MM.1S (cell line): Measurements from ENCODE around the gene TRIM8.

Experiments
- DNase-seq: peaks from one replicate; pipeline ENCODE4 v3.0.0-alpha.2; 2015
- H2AFZ ChIP-seq: fragments of 300-600 bp; sonication (generic); 2 replicates; pipeline ENCODE4 v1.6.0; 2016; ENCODE audit warnings: antibody characterized with exemption, low read length
- H3F3A ChIP-seq: fragments of 300-600 bp; sonication (generic); 2 replicates; pipeline ENCODE4 v1.6.1; 2016; ENCODE audit warnings: mild to moderate bottlenecking, antibody characterized with exemption, low read length, moderate library complexity, mixed read lengths; ENCODE audit not compliant: insufficient read depth
- H3K27ac ChIP-seq: fragments of 300-600 bp; sonication (generic); 2 replicates; pipeline ENCODE4 v1.5.1; 2016; ENCODE audit warnings: mild to moderate bottlenecking, low read length
- H3K27me3 ChIP-seq: fragments of 300-600 bp; sonication (generic); replicated peaks from 2 replicates; pipeline ENCODE4 v1.6.0; 2016; ENCODE audit warnings: low read length; ENCODE audit not compliant: insufficient read depth
- H3K36me3 ChIP-seq: fragments of 300-600 bp; sonication (generic); replicated peaks from 2 replicates; pipeline ENCODE4 v1.6.1; 2016; ENCODE audit warnings: mild to moderate bottlenecking, low read length, mixed read lengths; ENCODE audit not compliant: insufficient read depth
- H3K4me1 ChIP-seq: fragments of 300-600 bp; sonication (generic); 2 replicates; pipeline ENCODE4 v1.6.1; 2016; ENCODE audit warnings: low read length, mixed read lengths
- H3K4me2 ChIP-seq: fragments of 300-600 bp; sonication (generic); 2 replicates; pipeline ENCODE4 v1.6.0; 2016; ENCODE audit warnings: low read depth, low read length
- H3K4me3 ChIP-seq: fragments of 300-600 bp; sonication (generic); 2 replicates; pipeline ENCODE4 v1.5.1; 2016; ENCODE audit warnings: low read length, mixed read lengths
- H3K79me2 ChIP-seq: fragments of 300-600 bp; sonication (generic); 2 replicates; pipeline ENCODE4 v1.6.1; 2016; ENCODE audit warnings: mixed run types, low read length, mixed read lengths
- H3K9ac ChIP-seq: fragments of 300-600 bp; sonication (generic); 2 replicates; pipeline ENCODE4 v1.6.1; 2016; ENCODE audit warnings: low read length, mixed read lengths
- H3K9me2 ChIP-seq: fragments of 300-600 bp; sonication (generic); replicated peaks from 2 replicates; pipeline ENCODE4 v1.6.1; 2016; ENCODE audit warnings: mild to moderate bottlenecking, low read length, mixed read lengths; ENCODE audit not compliant: insufficient read depth
- H3K9me3 ChIP-seq: fragments of 300-600 bp; sonication (generic); replicated peaks from 2 replicates; pipeline ENCODE4 v1.6.1; 2016; ENCODE audit warnings: mild to moderate bottlenecking, low read length, mixed read lengths; ENCODE audit not compliant: insufficient read depth
- H4K20me1 ChIP-seq: fragments of 300-600 bp; sonication (generic); 2 replicates; pipeline ENCODE4 v1.6.1; 2016; ENCODE audit warnings: mild to moderate bottlenecking, low read length, moderate library complexity, mixed read lengths; ENCODE audit not compliant: insufficient read depth
- CTCF ChIP-seq: fragments of 300-600 bp; sonication (generic); IDR thresholded peaks from 2 replicates; pipeline ENCODE4 v1.5.1; 2016; ENCODE audit warnings: antibody characterized with exemption, low read length, mixed read lengths
- EZH2 ChIP-seq: fragments of 300-600 bp; sonication (generic); optimal IDR thresholded peaks from 2 replicates; pipeline ENCODE3; 2017; ENCODE audit warnings: low read depth, mild to moderate bottlenecking, antibody characterized with exemption, low read length, mixed read lengths
- EZH2phosphoT487 ChIP-seq: fragments of 300-600 bp; sonication (generic); IDR thresholded peaks from 2 replicates; pipeline ENCODE4 v1.6.1; 2018; ENCODE audit warnings: antibody characterized with exemption, low read length

TRIM8 gene

GRCh38 chr10:102639537-102639936 lies 4.7 kb upstream of the TRIM8 start:
- H3K4me1 ChIP-seq = no peaks in the 10 kb centered on the region
- H3K4me2 ChIP-seq = no peak overlapping the region
- no peak overlapping the region for H3K9ac ChIP-seq
- H3K79me2 ChIP-seq = peaks cover 10% of the 10 kb centered on the region
- H3K9me2 ChIP-seq = no peaks in the 10 kb centered on the region
- no peaks in the 10 kb centered on the region for H3K36me3 ChIP-seq
- no peaks in the 10 kb centered on the region for H4K20me1 ChIP-seq
- TF ChIP-seq EZH2 (no peak), CTCF (no peak), EZH2phosphoT487 (no peak)
- no peaks in the 10 kb centered on the region for H3K27me3 ChIP-seq
- H3K9me3 ChIP-seq = no peaks in the 10 kb centered on the region
- no peak overlapping the region for H3K27ac ChIP-seq
- DNase-seq = no peak
- H2AFZ ChIP-seq = no peak overlapping the region
- no peak overlapping the region for H3K4me3 ChIP-seq
- H3F3A ChIP-seq = peaks cover 15% of the 10 kb centered on the region

DNA sequence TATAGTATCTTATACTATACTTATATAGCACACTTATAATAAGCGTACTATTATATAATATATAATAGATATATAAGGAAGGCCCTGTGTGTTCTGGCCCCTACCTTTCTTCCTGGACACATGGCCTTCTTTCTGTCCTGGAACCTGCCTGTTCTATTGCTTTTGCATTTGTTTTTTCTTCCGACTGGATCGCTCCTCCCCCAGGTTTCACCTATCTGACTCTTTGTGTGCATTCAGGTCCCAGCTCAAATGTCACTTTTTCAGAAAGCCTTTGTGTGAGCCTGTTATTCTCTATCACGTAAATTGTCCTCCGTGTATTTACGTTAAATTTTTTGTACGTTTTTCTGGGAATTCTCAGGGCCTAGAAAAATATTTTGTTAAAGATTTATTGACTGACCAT lies 2.9 kb upstream of the TRIM8 start:
- peak overlapping the region; percentile 76 for H2AFZ ChIP-seq
- no peaks in the 10 kb centered on the region for H3K36me3 ChIP-seq
- no peaks in the 10 kb centered on the region for H3K4me1 ChIP-seq
- H4K20me1 ChIP-seq = no peaks in the 10 kb centered on the region
- H3K27ac ChIP-seq = peak overlapping the region; percentile 28; the same call in 1 of the 2 replicates
- DNase-seq = peak; percentile 23
- peaks cover 28% of the 10 kb centered on the region for H3K79me2 ChIP-seq
- H3K9me3 ChIP-seq = no peaks in the 10 kb centered on the region
- H3K9ac ChIP-seq = peak overlapping the region; percentile 62; the same call in 1 of the 2 replicates
- no peaks in the 10 kb centered on the region for H3K27me3 ChIP-seq
- H3K4me2 ChIP-seq = peak overlapping the region; percentile 67
- H3K9me2 ChIP-seq = no peaks in the 10 kb centered on the region
- TF ChIP-seq EZH2 = no peak
- no peak for TF ChIP-seq CTCF
- no peak for TF ChIP-seq EZH2phosphoT487
- peak overlapping the region; percentile 77 for H3K4me3 ChIP-seq
- H3F3A ChIP-seq = peaks cover 28% of the 10 kb centered on the region

DNA sequence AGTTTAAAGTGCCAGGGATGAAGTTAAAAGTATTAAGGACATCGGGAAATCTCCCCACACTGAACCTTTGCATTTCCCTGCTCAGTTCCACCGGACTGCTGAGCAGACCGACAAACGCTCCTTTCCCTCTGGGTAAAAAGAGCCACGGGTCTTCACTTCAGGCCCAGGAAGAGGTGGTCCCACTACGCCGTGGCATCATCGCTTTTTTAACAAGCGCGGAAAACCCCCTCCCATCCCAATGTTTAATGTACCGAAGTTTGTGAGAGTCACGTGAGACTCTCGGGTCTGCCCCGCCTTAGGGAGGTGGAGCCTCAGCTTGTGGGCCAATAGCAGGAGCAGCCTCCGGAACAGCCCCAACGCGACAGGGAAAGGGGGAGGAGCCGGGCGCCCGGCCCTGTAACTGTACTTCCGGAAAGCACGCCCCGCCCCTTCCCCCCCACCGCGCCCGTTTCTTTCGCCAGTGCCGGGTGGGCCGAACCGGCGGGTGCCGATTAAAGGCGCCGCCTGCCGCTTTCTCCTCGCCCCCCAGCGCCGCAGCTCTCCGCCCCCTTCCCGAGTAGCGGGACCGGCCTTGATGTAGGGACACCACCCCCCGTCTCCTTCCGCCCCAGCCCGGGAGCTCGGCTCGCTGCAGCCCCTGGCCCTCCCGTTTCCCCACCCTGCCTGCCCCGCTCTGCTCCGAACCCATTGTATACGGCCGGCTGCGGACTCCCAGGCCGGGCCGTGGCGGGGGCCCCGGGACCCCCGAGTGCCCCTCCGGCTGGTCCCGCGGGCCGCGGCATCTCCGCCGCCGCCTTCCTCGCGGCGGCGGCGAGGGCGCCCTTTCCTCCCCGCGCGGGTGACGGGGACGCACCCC lies 2.2 kb upstream of the TRIM8 start:
- H2AFZ ChIP-seq = peak overlapping the region; percentile 76
- TF ChIP-seq EZH2phosphoT487 (no peak), CTCF (no peak), EZH2 (no peak)
- H3K27ac ChIP-seq = peak overlapping the region; percentile 68; the same call in 1 of the 2 replicates

More for the DNA sequence above, 2.2 kb upstream of the TRIM8 start:
- Histone ChIP-seq H3K9me3 (no peaks in the 10 kb centered on the region), H4K20me1 (no peaks in the 10 kb centered on the region), H3K4me2 (peak overlapping the region; percentile 75), H3K4me1 (peaks cover 7% of the 10 kb centered on the region), H3K36me3 (no peaks in the 10 kb centered on the region), H3K9ac (peak overlapping the region; percentile 79), H3F3A (peaks cover 28% of the 10 kb centered on the region), H3K9me2 (no peaks in the 10 kb centered on the region), H3K27me3 (no peaks in the 10 kb centered on the region), H3K4me3 (peak overlapping the region; percentile 77), H3K79me2 (peaks cover 35% of the 10 kb centered on the region)
- peak; percentile 98 for DNase-seq
